Amniotic stem cell (primary cell): ENCODE measurements around the gene KCNH8.
"Not testable (repeated sequence)": the region's sequence is repeated elsewhere in the genome, so short reads cannot be mapped to it uniquely, and the experiment has no call there.

Experiments used
- DNase-seq: peaks from one replicate; lab custom pipeline; 2025; lab: John Stamatoyannopoulos, UW

KCNH8 gene

DNA sequence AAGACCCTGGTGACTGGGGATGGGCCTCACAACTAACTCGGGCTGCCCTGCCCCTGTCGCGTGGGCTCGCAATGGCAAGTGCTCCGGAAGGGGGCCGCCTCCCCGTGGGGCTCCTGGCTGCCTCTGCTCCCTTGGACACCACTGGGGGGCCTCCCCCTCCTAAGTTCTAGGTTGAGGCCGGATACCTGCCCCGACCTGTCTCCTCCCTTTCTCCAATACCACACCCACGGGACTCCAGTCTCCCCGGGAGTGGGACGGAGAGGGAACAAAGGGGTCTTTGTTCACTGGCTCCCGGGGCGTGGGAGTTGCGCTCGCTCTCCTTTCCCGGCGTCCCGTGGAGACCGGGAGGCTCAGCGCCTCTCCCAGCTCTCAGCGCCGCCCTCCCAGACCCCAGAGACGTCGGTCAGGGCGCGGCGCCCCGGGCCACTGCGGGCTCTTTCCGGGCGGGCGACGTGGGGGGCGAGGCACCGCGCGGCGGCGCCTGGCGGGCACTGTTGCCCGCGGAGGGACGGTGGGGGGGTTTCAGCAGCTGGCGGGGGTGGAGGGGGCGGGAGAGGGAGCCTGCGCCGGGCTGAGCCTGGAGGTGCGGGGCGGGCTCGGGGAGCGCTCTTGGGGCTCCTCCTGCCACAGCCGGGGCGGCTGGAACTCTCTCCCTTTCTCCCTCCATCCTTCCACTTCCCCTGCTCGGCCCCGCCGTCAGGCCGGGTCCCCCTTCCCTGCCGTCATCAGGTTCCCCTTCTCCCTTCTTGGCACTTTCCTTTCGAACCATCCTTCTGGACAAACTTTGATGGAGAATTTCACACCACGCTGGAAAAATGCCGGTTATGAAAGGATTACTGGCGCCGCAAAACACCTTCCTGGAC is at the start of gene KCNH8:
Gene KCNH8, plus strand, starts transcription at position 606 of the 863 bp plus-strand sequence. Its CDS starts 210 bp downstream, at position 816.
- no peak for DNase-seq

DNA sequence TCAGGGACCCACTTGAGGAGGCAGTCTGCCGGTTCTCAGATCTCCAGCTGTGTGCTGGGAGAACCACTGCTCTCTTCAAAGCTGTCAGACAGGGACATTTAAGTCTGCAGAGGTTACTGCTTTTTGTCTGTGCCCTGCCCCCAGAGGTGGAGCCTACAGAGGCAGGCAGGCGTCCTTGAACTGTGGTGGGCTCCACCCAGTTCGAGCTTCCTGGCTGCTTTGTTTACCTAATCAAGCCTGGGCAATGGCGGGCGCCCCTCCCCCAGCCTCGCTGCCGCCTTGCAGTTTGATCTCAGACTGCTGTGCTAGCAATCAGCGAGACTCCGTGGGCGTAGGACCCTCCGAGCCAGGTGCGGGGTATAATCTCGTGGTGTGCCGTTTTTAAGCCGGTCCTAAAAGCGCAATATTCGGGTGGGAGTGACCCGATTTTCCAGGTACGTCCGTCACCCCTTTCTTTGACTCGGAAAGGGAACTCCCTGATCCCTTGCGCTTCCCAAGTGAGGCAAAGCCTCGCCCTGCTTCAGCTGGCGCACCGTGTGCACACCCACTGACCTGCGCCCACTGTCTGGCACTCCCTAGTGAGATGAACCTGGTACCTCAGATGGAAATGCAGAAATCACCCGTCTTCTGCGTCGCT is 45.5 kb upstream of the KCNH8 start:
- DNase-seq: not testable (repeated sequence)

DNA sequence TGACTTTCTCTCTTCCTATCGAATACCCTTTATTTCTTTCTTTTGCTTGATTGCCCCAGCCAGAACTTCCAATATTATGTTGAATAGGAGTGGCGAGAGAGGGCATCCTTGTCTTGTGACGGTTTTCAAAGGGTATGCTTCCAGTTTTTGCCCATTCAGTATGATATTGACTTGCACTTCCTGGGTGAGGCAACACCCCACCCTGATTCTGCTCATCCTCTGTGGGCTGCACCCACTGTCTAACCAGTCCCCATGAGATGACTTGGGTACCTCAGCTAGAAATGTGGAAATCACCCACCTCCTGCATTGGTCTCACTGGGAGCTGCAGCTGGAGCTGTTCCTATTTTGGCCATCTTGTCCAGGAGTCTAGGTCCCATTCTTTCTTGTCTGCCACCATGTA is 44.8 kb upstream of the KCNH8 start:
- no peak for DNase-seq

DNA sequence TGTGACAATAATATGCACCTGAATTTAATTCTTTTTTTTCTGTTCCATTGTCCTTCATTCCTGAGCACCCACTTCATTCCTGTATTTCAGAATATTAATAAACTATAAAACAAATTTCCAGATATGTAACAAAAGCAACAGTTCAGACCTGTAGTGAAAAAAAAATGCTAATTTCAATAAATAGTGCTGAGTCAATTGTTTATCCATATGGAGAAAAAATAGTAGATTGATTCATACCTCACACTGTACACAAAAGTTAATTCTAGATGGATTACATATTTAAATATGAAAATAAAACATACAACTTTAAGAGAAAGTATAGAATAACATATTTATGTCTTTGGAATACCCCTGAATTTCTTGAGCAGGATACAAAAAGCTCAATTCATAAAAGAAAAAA is 43.9 kb upstream of the KCNH8 start:
- DNase-seq: no peak

DNA sequence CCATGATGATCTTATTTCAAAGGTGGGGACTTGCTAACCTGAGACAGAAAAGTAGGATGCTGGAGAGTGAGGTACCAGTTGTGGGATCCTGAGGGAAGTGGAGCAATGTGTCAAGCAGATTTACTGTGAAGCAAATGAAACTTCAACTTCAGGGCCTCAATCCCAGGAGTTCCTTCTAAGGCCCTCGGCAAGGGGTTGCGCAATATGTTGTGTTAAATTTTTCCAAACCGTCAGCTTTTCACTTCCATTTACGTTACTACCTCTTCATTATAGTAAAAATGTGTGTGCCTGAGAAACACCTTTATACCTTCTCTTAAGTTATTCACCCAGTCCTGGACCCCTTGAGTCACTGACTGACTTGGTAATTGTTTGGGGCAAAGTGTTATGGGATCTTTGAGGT is 42.5 kb upstream of the KCNH8 start:
- no peak for DNase-seq

DNA sequence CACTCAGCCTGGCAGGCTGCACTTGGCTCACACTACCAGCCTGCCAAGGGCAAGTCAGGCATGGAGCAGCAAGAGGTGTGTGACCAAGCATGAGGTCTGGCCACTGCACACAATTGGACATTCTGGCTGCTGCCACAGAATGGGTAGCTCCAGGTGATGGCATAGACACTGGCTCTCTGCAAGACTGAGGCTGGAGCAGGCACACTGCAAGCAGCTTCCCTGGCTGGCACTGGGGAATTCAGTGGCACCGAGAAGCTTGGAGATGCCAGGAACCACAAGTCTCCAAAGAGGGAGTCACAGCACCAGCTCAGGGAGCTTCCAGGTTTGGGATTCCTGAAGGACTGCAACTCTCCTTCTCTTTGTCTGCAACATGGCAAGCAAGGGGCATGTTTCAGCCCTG is 42.0 kb upstream of the KCNH8 start:
- DNase-seq: no peak

DNA sequence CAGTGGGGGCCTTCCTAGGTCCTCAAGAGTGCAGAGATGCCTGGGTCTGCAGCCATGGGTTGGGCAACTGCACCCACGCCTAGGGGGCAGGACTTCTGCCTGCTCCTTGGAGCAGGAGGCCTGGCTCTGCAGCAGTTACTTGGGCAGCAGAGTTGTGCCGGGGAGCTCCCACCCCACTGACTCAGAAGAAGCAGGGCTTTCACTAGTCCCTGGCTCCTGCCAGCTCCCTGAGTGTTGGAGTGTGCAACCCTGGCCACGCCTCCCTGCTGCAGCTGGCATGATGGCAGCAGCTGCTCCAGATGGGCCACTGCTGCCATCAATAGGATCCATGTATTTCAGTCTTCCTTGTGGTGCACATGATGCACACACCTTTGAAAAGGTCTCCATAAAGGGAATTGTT is 40.6 kb upstream of the KCNH8 start:
- no peak for DNase-seq

DNA sequence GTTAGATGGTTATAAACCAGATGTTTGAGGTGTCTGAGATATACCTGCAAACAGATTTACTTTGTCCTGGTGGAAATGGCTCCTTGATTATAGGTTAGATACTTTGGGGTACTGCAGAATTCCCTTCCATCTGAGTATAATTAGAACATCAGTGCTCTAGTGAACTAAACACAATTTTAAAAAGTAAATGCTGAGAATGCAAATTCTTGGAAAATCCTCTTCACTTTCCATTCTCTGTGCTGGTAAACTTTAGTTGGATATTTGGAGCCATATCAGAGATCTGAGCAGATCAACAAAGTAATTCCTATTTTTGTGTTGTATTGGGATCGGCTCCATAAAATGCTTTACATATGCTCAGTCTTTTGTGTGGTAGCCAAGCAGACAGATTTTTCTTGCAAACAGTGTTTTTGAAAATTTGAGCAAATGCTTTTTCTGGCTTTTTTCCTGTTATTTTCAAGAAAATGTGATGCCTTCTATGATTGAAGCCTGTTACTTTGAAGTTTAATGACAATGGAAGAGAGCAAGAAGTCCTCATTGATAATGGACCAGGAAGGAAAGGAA is 37.9 kb upstream of the KCNH8 start:
- DNase-seq: no peak

DNA sequence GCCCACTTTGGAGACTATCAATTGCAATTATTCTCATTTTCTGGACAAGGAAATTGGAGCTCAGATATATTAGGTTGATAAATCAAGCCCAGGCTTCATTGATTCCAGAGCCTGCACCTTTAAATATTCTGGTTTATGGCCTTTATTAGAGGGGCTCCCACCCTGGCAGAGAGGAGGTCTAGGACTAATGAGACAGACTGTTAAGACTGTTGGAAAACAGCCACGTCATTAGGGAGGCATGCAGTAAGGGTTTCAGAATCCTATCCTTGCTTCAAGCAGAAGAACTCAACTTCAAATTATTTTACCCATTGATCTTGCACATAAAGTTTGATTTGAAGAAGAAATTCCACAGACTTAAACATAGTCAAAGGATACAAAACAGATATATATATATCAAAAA is 33.8 kb upstream of the KCNH8 start:
- no peak for DNase-seq

DNA sequence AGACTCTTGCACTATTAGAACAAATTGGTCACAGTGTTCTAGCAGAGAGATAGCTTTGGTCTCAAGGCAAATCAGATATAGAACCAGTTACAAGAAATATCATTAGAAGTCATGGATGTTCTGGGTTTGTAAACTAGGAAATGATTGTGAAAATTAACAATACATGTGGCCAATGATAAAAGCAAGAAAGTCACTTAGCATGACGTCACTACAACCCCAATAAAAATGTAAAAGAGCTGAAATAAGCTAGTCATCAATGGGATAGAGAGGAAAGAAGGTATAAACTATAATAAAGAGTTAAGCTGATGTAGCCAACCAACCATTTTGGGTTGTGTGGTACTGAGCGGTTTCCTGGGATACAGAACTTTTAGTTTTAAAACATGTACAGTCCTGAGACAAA is 32.1 kb upstream of the KCNH8 start:
- DNase-seq: no peak

DNA sequence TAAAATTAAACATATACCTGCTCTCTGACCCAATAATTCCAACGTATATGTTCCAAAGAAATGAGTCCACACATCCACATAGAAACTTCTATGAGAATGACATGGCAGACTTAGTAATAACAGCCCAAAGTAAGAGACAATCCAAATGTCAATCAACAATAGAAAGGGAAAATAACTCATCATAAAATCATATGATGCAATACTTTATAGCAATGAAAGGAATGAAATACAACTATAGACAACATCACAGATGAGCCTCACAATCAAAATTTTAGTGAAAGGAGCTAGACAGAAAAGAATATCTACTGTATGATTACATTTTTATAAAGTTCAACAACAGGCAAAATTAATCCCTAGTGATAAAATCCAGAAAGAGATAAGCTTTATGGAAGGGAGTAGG is 23.6 kb upstream of the KCNH8 start:
- DNase-seq: no peak

DNA sequence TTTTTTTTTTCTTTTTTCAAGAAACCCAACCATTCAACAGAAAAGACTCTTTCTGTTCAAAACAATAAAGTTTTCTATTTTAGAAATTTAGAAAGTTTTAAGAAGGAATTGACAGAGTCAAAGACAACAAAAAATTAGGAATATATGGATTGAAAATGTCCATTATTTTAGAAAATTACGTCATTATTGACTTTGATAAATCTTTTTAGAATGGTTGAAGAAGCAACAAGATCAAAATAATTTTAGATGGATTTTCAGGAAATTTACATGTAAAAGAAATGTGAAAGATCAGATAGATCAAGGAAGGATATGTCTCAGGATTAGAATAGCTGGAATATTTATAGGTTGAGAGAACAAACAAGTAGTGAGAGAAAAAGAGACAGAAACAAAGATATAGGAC is 8.4 kb upstream of the KCNH8 start:
- DNase-seq: no peak

DNA sequence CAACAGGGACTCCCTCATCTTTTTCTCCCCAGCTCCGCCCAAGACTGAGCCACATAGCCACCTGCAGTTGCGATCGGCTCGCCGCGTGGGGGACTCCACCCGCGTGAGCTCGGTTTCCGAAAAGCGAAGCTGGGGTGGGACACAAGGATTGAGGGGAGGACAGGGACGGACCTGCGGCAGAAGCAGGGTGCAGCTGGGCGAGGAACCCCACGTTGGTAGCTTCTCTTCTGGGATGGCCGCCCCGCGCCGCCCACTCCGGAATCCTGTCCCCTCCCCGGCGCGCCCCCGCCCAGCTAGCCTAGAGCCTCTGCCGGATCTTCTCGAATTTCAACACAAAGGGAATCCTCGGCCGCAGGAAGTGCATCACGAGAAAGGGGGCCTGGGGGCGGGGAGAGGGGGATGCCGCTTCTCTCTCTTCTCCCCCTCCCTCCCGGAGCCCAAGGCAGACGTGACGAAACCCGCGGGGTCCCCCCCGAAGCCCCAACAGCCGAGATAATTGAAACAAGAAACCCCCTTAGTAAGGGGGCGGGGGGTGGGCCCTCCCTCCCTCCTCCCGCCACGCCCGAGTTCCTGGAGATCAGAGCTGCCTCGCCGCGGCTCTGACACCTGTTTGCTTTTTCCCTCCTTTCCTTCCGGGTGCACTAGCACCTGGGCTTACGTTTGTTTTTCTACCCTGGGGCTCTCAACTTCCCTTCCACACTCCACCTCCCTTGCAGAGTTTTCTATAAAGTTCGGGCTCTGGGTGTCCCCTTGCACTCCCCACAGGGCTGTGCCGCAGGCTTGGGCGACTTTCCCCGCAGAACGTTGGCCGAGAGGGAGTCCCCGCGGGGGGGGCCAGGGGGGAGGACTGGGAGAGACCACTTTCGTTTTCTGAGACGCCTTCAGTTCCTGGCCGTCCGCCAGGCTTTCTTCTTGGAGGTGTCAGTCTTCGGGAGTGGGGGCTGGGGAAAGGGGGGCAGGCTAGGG is 1.3 kb upstream of the KCNH8 start:
- peak; percentile 5 for DNase-seq

DNA sequence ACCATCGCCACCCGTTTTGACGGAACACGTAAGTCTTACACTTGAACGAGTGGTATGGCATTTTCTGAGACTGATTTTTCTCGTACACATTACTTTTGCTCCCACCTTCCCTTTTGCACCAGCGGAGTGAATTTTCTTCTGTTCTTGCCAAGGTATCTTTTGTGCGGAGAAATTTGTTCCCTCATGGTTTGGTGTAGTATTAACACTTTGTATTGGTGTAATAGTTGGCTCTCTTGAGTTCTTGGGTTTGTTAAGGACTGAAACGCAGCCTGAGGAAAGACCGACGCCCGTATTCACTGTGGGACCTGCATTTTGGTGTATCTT is 420 bp downstream of the KCNH8 start:
- DNase-seq: no peak

DNA sequence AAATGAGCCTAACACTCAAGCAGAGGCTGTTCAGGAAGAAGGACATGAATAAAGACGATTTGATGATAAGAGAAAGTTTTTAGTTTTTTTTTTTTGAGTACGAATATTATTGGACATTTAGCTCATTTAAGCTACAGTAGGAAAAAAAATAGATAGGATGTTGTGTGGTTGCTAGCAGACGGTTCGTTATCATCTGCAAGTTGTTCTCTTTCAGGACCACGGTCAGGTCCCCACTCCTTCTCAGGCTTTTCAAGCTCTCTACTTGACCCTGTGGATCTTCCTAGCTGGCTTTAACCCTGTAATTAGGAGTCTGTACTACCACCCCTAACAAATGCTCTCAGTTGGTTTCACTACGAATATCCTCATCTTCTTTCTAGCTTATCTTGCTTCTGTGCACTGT is 1.1 kb downstream of the KCNH8 start:
- no peak for DNase-seq

DNA sequence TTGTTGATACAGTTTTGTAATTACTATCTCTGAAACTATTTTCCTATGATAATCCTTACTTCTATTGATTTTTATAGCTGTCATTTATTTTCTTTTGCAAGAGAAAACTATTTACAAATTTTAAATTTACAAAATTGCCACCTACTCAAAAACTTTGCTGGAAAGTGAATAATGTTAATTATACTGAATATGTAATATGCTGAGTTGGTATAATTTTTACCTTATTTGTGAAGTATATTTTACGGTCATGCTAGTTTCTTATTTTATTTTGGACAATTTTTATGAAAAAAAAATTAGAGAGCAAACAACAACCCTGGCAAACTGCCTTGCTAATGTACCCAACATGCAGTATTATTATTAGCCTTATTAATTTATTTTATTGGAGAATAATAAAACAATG is 2.9 kb downstream of the KCNH8 start:
- no peak for DNase-seq

DNA sequence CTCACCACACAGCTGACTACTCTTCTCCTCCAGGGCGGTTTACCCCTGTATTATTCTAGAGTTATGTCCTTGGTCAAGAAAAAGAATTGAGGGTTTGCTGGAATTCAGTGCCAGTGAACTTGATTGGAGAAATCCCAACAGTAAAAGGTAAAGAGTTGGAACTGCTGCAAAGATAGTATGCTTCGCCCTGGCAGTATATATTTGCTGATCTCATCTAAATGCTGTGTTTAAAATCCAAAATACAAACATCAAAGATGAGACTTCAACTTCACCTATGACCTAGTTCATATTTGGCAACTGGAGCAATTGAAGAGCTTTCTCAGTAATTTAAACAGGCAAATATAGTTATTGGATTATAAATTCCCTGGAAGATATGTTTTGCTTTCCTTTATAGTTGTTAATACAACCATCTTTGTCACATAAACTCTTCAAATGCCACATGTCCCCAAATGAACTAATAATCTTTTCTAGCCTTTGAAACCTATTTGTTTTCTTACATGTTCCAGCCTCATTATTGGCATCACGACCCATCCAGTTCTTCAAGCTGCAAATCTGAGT is 6.5 kb downstream of the KCNH8 start:
- DNase-seq: no peak

DNA sequence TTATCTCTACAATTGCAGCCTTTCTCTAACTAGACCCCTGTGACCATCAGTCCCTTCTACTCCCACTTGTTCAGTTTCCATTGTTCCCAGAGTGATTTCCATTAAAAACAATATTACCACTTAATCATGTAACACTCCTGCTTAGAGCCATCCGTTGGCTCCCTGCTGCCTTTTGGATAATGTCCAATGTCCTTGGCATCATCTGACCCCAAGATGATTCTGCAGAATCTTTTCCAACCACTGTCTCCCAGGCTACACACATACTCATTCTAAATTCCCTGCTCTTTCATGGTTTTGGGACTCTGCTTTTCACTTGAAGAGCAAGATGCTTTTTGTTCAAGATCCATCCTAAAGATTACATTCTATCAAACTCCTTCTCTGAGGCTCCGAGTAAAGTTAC is 7.1 kb downstream of the KCNH8 start:
- DNase-seq: no peak

DNA sequence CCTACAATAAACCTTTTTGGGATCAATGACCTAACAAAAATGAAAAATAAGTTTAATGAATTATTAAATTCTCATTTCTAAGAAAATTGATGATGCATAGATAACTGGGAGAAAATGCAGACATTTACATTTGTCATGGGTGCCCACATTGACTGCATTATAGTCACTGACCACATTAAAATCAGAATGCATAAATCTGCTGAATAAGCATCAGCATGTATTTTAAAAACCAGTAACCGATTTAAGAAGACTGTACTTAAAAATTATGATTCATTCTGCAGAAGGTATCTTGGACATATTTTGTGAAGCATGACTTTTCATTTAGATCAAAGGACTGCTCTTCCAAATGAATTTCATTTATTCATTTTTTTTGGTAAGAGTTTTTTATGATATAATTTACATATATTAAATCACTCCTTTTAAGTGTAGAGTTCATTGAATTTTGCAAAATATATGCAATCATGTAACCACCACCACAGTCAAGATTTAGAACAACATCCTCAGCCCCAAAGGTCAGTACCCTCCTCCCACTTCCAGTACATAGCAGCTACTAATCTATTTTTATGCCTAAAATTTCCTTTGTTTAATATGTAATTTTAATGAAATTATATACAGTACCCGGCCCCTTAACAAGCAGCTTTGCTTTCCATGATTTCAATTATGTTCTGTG is 11.8 kb downstream of the KCNH8 start:
- no peak for DNase-seq

DNA sequence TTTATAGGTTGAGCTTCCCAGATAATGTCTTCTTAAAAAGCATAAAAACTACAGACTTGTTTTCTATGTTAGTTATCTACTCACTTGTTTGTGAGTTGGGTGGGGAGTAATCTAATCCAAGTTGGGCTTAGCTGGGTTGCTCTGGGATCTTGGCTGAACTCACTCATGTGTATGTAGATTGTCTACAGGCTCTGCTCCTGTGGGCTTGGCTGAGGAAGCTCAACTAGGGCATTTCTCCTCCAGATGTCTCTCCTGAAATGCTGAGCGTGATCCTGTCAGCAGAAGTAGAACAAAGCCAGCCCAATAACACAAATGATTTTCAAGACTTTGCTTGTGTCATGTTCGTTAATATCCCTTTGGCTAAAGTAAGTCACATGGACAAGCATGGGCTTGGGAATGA is 17.3 kb downstream of the KCNH8 start:
- DNase-seq: no peak

DNA sequence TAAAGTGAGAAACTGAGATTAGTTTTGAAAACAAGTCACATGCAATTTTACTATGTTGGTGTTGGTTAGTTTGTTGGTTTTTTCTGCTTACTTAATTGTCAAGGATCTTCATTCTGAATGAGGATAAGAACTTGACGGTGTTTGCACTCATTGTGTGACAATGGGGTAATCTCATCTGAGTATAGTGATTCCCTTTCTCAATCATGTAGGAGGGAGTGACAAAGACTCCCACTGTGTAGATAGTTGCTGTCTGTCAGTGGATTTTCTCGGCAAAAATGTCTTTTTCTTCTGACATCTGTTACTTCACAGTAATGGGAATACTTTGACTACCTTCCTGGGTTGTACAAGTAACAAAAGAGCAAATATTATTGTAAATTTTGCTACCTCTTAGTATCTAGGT is 23.5 kb downstream of the KCNH8 start:
- no peak for DNase-seq

DNA sequence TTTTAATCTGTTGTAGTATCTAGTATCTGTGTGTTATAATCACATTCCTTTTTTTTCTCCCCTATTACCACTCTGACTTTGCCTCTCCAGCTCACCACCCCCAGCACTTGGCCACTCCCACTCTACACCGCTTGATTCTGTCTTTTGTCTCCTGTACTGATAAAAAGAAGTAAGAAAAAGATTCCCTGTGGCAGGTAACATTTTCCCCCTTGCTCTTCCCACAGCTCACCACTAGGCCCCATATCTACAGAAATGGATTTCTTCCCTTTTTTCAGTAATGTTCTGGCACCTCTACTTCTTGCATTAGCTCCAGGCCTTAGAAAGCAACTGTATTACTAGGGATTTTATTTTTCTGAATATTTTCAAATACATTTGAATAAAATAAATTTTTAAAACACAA is 25.6 kb downstream of the KCNH8 start:
- no peak for DNase-seq
